PC-3 (cell line): Measurements from ENCODE around the gene TMEM164.

Source experiments
- EZH2 ChIP-seq: fragments of 300-600 bp; sonication (generic); IDR thresholded peaks from one replicate; pipeline ENCODE4 v1.6.1; 2017; ENCODE audit warnings: antibody characterized with exemption, mild to moderate bottlenecking, low read length; ENCODE audit not compliant: unreplicated experiment
- TF ChIP-seq, protein P1 (sequence below): fragments of 300-600 bp; sonication (generic); conservative IDR thresholded peaks from 2 replicates; pipeline ENCODE4 v1.5.1; 2017; ENCODE audit warnings: antibody characterized with exemption, low read depth, mild to moderate bottlenecking, low read length

DNA sequence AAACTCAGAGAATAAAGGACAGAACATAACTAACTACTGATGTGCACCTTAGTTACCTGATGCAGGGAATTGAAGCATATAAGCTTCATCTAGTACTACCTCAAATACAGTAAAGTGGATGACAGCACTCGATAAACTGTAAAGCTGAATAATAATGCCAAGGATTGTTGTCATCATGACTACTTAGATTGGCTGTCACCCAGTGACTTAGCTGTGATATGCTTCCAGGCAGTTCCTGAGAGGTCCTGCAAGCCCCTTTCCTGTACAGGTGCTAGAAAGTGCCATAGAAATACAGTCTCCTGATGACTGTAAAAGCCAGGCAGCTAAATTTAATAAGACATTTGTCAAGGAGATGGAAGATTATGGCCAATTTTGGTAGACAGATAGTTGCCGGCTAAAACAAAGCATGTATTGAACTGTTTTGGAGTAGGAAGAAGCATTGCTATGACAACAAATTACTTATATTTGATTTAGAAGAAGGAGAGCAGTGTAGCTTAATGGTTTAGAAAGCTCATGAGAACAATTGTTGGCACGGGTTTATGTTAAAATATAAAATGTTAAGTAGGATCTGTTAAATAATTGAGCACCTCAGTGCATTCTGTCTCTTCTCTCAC lies 29.7 kb downstream of the TMEM164 start:
- TF ChIP-seq EZH2: no peak
- TF ChIP-seq, protein P1, sequence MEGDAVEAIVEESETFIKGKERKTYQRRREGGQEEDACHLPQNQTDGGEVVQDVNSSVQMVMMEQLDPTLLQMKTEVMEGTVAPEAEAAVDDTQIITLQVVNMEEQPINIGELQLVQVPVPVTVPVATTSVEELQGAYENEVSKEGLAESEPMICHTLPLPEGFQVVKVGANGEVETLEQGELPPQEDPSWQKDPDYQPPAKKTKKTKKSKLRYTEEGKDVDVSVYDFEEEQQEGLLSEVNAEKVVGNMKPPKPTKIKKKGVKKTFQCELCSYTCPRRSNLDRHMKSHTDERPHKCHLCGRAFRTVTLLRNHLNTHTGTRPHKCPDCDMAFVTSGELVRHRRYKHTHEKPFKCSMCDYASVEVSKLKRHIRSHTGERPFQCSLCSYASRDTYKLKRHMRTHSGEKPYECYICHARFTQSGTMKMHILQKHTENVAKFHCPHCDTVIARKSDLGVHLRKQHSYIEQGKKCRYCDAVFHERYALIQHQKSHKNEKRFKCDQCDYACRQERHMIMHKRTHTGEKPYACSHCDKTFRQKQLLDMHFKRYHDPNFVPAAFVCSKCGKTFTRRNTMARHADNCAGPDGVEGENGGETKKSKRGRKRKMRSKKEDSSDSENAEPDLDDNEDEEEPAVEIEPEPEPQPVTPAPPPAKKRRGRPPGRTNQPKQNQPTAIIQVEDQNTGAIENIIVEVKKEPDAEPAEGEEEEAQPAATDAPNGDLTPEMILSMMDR: no peak
